SK-N-SH treated with all-trans-retinoic acid at 6 μM for 48 hours (cell line): ENCODE measurements around the gene CARS1.

Experiments
- ATAC-seq: fragments of 200-7000 bp; cut with Tn5 transposase; 3 replicates; pipeline ENCODE4 v1.9.1; 2020; ENCODE audit warnings: mild to moderate bottlenecking, moderate library complexity
- BACH2 ChIP-seq: fragments of 250-450 bp; sonication (Bioruptor Pico); IDR thresholded peaks from 2 replicates; pipeline ENCODE4 v1.9.0; 2021; ENCODE audit warnings: mild to moderate bottlenecking, borderline replicate concordance
- ESRRG ChIP-seq: fragments of 250-450 bp; sonication (Bioruptor Pico); IDR thresholded peaks from 2 replicates; pipeline ENCODE4 v1.6.1; 2021; ENCODE audit warnings: mild to moderate bottlenecking
- GLIS3 ChIP-seq: fragments of 250-450 bp; sonication (Bioruptor Pico); IDR thresholded peaks from 2 replicates; pipeline ENCODE4 v1.5.0; 2020; ENCODE audit warnings: mild to moderate bottlenecking, moderate library complexity
- ISL1 ChIP-seq: fragments of 250-450 bp; sonication (Bioruptor Pico); IDR thresholded peaks from 2 replicates; pipeline ENCODE4 v2.1.2; 2022; ENCODE audit warnings: mild to moderate bottlenecking, moderate library complexity
- OSR1 ChIP-seq: fragments of 250-450 bp; sonication (Bioruptor Pico); IDR thresholded peaks from 2 replicates; pipeline ENCODE4 v1.8.0; 2022; ENCODE audit warnings: moderate library complexity, mild to moderate bottlenecking, inconsistent platforms
- PPARA ChIP-seq: fragments of 250-450 bp; sonication (Bioruptor Pico); IDR thresholded peaks from 2 replicates; pipeline ENCODE4 v1.5.0; 2020; ENCODE audit warnings: mild to moderate bottlenecking, borderline replicate concordance
- RARB ChIP-seq: fragments of 250-450 bp; sonication (Bioruptor Pico); IDR thresholded peaks from 2 replicates; pipeline ENCODE4 v1.8.0; 2021; ENCODE audit warnings: mild to moderate bottlenecking, moderate library complexity
- SNAI2 ChIP-seq: fragments of 250-450 bp; sonication (Bioruptor Pico); IDR thresholded peaks from 2 replicates; pipeline ENCODE4 v1.5.0; 2020; ENCODE audit warnings: mild to moderate bottlenecking, moderate library complexity
- TOX ChIP-seq: fragments of 250-450 bp; sonication (Bioruptor Pico); IDR thresholded peaks from 2 replicates; pipeline ENCODE4 v1.8.0; 2021; ENCODE audit warnings: mild to moderate bottlenecking, moderate library complexity, borderline replicate concordance
- ZC3H10 ChIP-seq: fragments of 250-450 bp; sonication (Bioruptor Pico); IDR thresholded peaks from 2 replicates; pipeline ENCODE4 v1.5.1; 2021; ENCODE audit warnings: mild to moderate bottlenecking, moderate library complexity
- ZFP3 ChIP-seq: fragments of 250-450 bp; sonication (Bioruptor Pico); IDR thresholded peaks from 2 replicates; pipeline ENCODE4 v1.5.0; 2020; ENCODE audit warnings: mild to moderate bottlenecking, moderate library complexity
- ZFP30 ChIP-seq: fragments of 450-650 bp; formaldehyde crosslinking; IDR thresholded peaks from 2 replicates; pipeline ENCODE4 v1.5.0; 2022; ENCODE audit warnings: mild to moderate bottlenecking, moderate library complexity
- ZNF565 ChIP-seq: fragments of 450-650 bp; formaldehyde crosslinking; conservative IDR thresholded peaks from 2 replicates; pipeline ENCODE4 v1.5.0; 2020; ENCODE audit warnings: low read depth, mild to moderate bottlenecking, moderate library complexity
- ZNF70 ChIP-seq: fragments of 450-650 bp; formaldehyde crosslinking; IDR thresholded peaks from 2 replicates; pipeline ENCODE4 v1.5.0; 2020; ENCODE audit warnings: mild to moderate bottlenecking, moderate library complexity
- ZNF8 ChIP-seq: fragments of 450-650 bp; formaldehyde crosslinking; IDR thresholded peaks from 2 replicates; pipeline ENCODE4 v1.5.0; 2020; ENCODE audit warnings: mild to moderate bottlenecking, moderate library complexity
- TF ChIP-seq, protein P1 (sequence below): fragments of 250-450 bp; sonication (Bioruptor Pico); IDR thresholded peaks from 2 replicates; pipeline ENCODE4 v1.5.1; 2021; ENCODE audit warnings: mild to moderate bottlenecking, moderate library complexity
- TF ChIP-seq, protein P2 (sequence below): fragments of 250-450 bp; sonication (Bioruptor Pico); IDR thresholded peaks from 2 replicates; pipeline ENCODE4 v1.8.0; 2020; ENCODE audit warnings: mild to moderate bottlenecking, moderate library complexity, borderline replicate concordance
- TF ChIP-seq, protein P3 (sequence below): fragments of 250-450 bp; sonication (Bioruptor Pico); IDR thresholded peaks from 2 replicates; pipeline ENCODE4 v1.8.0; 2021; ENCODE audit warnings: low read depth, mild to moderate bottlenecking, moderate library complexity, borderline replicate concordance
- TF ChIP-seq, protein P4 (sequence below): fragments of 250-450 bp; sonication (Bioruptor Pico); IDR thresholded peaks from 2 replicates; pipeline ENCODE4 v1.5.1; 2020; ENCODE audit warnings: low read depth, mild to moderate bottlenecking, moderate library complexity
- TF ChIP-seq, protein P5 (sequence below): fragments of 250-450 bp; sonication (Bioruptor Pico); IDR thresholded peaks from 2 replicates; pipeline ENCODE4 v1.5.0; 2020; ENCODE audit warnings: mild to moderate bottlenecking, moderate library complexity

Gene CARS1

DNA sequence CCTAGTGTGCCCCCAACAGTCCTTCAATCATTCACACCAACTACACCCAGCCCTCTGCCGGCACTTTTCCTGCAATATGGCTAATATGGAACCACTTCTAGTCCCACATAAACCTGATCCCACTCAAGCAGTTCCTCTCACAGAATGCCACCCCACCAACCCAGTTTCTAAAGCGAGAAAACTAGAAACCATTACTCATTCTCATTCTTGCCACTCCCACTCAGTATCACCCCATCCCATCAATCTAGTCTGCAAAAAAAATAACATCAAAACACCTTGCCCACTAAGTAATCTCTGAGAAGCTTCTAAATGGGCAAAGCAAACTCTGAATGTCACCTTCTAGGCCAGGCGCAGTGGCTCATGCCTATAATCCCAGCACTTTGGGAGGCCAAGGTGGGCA, 83.0 kb downstream of the CARS1 start:
- TF ChIP-seq, protein P1, sequence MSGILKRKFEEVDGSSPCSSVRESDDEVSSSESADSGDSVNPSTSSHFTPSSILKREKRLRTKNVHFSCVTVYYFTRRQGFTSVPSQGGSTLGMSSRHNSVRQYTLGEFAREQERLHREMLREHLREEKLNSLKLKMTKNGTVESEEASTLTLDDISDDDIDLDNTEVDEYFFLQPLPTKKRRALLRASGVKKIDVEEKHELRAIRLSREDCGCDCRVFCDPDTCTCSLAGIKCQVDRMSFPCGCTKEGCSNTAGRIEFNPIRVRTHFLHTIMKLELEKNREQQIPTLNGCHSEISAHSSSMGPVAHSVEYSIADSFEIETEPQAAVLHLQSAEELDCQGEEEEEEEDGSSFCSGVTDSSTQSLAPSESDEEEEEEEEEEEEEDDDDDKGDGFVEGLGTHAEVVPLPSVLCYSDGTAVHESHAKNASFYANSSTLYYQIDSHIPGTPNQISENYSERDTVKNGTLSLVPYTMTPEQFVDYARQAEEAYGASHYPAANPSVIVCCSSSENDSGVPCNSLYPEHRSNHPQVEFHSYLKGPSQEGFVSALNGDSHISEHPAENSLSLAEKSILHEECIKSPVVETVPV: no peak
- TF ChIP-seq GLIS3 (CRISPR knock-in tag) (no peak), TOX (CRISPR knock-in tag) (no peak), ISL1 (no peak), ESRRG (CRISPR knock-in tag) (no peak), OSR1 (CRISPR knock-in tag) (no peak), ZNF70 (CRISPR knock-in tag) (no peak), ZFP3 (no peak), BACH2 (CRISPR knock-in tag) (no peak), PPARA (CRISPR knock-in tag) (no peak), ZNF8 (CRISPR knock-in tag) (no peak), SNAI2 (CRISPR knock-in tag) (no peak)
- TF ChIP-seq, protein P2, sequence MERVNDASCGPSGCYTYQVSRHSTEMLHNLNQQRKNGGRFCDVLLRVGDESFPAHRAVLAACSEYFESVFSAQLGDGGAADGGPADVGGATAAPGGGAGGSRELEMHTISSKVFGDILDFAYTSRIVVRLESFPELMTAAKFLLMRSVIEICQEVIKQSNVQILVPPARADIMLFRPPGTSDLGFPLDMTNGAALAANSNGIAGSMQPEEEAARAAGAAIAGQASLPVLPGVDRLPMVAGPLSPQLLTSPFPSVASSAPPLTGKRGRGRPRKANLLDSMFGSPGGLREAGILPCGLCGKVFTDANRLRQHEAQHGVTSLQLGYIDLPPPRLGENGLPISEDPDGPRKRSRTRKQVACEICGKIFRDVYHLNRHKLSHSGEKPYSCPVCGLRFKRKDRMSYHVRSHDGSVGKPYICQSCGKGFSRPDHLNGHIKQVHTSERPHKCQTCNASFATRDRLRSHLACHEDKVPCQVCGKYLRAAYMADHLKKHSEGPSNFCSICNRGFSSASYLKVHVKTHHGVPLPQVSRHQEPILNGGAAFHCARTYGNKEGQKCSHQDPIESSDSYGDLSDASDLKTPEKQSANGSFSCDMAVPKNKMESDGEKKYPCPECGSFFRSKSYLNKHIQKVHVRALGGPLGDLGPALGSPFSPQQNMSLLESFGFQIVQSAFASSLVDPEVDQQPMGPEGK (CRISPR knock-in tag): no peak
- TF ChIP-seq, protein P3, sequence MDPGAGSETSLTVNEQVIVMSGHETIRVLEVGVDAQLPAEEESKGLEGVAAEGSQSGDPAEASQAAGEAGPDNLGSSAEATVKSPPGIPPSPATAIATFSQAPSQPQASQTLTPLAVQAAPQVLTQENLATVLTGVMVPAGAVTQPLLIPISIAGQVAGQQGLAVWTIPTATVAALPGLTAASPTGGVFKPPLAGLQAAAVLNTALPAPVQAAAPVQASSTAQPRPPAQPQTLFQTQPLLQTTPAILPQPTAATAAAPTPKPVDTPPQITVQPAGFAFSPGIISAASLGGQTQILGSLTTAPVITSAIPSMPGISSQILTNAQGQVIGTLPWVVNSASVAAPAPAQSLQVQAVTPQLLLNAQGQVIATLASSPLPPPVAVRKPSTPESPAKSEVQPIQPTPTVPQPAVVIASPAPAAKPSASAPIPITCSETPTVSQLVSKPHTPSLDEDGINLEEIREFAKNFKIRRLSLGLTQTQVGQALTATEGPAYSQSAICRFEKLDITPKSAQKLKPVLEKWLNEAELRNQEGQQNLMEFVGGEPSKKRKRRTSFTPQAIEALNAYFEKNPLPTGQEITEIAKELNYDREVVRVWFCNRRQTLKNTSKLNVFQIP (CRISPR knock-in tag): no peak
- TF ChIP-seq, protein P4, sequence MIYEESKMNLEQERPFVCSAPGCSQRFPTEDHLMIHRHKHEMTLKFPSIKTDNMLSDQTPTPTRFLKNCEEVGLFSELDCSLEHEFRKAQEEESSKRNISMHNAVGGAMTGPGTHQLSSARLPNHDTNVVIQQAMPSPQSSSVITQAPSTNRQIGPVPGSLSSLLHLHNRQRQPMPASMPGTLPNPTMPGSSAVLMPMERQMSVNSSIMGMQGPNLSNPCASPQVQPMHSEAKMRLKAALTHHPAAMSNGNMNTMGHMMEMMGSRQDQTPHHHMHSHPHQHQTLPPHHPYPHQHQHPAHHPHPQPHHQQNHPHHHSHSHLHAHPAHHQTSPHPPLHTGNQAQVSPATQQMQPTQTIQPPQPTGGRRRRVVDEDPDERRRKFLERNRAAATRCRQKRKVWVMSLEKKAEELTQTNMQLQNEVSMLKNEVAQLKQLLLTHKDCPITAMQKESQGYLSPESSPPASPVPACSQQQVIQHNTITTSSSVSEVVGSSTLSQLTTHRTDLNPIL (CRISPR knock-in tag): no peak
- TF ChIP-seq, protein P5, sequence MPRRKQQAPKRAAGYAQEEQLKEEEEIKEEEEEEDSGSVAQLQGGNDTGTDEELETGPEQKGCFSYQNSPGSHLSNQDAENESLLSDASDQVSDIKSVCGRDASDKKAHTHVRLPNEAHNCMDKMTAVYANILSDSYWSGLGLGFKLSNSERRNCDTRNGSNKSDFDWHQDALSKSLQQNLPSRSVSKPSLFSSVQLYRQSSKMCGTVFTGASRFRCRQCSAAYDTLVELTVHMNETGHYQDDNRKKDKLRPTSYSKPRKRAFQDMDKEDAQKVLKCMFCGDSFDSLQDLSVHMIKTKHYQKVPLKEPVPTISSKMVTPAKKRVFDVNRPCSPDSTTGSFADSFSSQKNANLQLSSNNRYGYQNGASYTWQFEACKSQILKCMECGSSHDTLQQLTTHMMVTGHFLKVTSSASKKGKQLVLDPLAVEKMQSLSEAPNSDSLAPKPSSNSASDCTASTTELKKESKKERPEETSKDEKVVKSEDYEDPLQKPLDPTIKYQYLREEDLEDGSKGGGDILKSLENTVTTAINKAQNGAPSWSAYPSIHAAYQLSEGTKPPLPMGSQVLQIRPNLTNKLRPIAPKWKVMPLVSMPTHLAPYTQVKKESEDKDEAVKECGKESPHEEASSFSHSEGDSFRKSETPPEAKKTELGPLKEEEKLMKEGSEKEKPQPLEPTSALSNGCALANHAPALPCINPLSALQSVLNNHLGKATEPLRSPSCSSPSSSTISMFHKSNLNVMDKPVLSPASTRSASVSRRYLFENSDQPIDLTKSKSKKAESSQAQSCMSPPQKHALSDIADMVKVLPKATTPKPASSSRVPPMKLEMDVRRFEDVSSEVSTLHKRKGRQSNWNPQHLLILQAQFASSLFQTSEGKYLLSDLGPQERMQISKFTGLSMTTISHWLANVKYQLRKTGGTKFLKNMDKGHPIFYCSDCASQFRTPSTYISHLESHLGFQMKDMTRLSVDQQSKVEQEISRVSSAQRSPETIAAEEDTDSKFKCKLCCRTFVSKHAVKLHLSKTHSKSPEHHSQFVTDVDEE (CRISPR knock-in tag): no peak
- ATAC-seq: no peak

DNA sequence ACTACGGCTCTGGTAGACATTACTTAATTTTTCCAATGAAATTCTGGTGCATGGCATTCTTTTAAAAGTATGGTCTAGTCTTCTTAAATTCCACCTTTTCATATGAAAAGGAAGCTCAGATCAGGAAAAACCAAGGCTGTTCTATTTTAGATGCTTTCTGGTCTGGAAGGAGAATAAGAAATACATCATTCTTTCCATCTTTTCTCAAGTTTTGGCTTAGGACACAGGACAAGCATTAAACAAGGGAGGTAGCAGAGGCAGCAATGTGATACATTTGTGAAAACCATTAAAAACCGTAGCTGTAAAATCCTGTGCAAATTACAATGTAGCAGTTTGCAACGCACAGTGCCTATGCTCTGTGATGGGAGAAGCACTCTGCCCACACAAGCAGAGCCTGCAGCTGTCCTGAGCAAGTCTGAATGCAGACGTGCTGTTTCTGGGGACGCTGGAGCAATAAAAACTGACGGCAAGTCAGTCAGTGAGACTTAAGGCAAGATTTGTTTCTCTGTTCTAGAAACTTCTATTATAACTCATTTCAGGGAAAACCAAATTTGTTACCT, 88.8 kb downstream of the CARS1 start:
- ATAC-seq: no peak
- no peak for TF ChIP-seq ZFP30 (CRISPR knock-in tag)
- TF ChIP-seq, protein P4 (CRISPR knock-in tag): no peak
- no peak for TF ChIP-seq ZFP3
- TF ChIP-seq ZC3H10: no peak
- TF ChIP-seq BACH2 (CRISPR knock-in tag): no peak
- TF ChIP-seq ZNF565: no peak

DNA sequence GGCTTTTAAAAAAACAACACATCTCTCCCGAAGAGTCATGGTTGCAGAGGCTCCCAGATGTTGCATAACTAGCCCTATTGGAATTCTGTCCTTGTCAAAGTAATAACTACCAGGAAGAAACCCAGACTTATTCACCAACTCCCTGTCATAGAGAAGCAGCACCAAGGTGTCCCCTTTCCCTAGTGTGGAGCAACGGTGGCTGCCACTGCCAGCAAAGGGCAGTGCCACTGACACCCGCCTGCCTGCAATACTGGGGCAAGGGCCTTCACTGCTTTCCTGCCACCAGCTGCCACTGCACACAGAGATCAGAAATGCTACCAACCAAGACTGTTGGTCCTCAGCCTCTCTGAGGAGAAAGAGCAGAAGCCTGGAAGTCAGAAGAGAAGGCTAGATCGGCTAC, 92.4 kb downstream of the CARS1 start:
- ATAC-seq: no peak
- no peak for TF ChIP-seq TOX (CRISPR knock-in tag)
- no peak for TF ChIP-seq ESRRG (CRISPR knock-in tag)
- no peak for TF ChIP-seq GLIS3 (CRISPR knock-in tag)
- no peak for TF ChIP-seq ZNF70 (CRISPR knock-in tag)
- TF ChIP-seq, protein P5 (CRISPR knock-in tag): no peak
- TF ChIP-seq RARB (CRISPR knock-in tag): no peak
